Measurements from ENCODE around the gene COA4. TPM values are rescaled to one million over a fixed set of nuclear protein-coding genes. Genes with fewer than 3 reads are reported as not detected.

Gene COA4
- total RNA-seq, 2 experiments from 2014 or later = 87.8 to 94.2 TPM

GRCh38 chr11:73859671-73860070 is 17.0 kb downstream of the COA4 start:
- Mint-ChIP-seq H3K4me3 (no peak overlapping the region), H3K27ac (no peak overlapping the region), H3K4me1 (ENCODE audit: low read depth) (no peaks in the 10 kb centered on the region), H3K9me3 (no peaks in the 10 kb centered on the region), H3K36me3 (ENCODE audit: low read depth) (peaks cover 22% of the 10 kb centered on the region), H3K27me3 (ENCODE audit: low read depth) (no peaks in the 10 kb centered on the region)
- intact Hi-C loops (cut with micrococcal nuclease) = no loop called here
- no peak for DNase-seq
- CTCF ChIA-PET = no interaction called here

GRCh38 chr11:73856031-73856567 is 20.5 kb downstream of the COA4 start:
- Mint-ChIP-seq H3K36me3 (ENCODE audit: low read depth) (peaks cover 22% of the 10 kb centered on the region), H3K9me3 (no peaks in the 10 kb centered on the region), H3K4me1 (ENCODE audit: low read depth) (no peaks in the 10 kb centered on the region), H3K27ac (no peak overlapping the region), H3K27me3 (ENCODE audit: low read depth) (no peaks in the 10 kb centered on the region), H3K4me3 (no peak overlapping the region)
- intact Hi-C loops (cut with micrococcal nuclease) = no loop called here
- CTCF ChIA-PET = interaction anchor here (0.7 kb wide), 1 partner anchor 1152 kb away, joined by 3 read pairs; no protein-coding TSS in a partner anchor
- DNase-seq = no peak

GRCh38 chr11:73854680-73855079 is 22.0 kb downstream of the COA4 start:
- CTCF ChIA-PET = no interaction called here
- Mint-ChIP-seq H3K27ac (no peak overlapping the region), H3K9me3 (no peaks in the 10 kb centered on the region), H3K4me1 (ENCODE audit: low read depth) (no peaks in the 10 kb centered on the region), H3K4me3 (no peak overlapping the region), H3K36me3 (ENCODE audit: low read depth) (peaks cover 17% of the 10 kb centered on the region), H3K27me3 (ENCODE audit: low read depth) (no peaks in the 10 kb centered on the region)
- DNase-seq = no peak
- intact Hi-C loops (cut with micrococcal nuclease) = no loop called here

GRCh38 chr11:73852049-73852448 is 24.6 kb downstream of the COA4 start:
- no peaks in the 10 kb centered on the region for H3K9me3 Mint-ChIP-seq
- DNase-seq = no peak
- no peak overlapping the region for H3K4me3 Mint-ChIP-seq
- CTCF ChIA-PET = no interaction called here
- intact Hi-C loops (cut with micrococcal nuclease) = no loop called here
- no peaks in the 10 kb centered on the region for H3K4me1 Mint-ChIP-seq (ENCODE audit: low read depth)
- no peaks in the 10 kb centered on the region for H3K27me3 Mint-ChIP-seq (ENCODE audit: low read depth)
- no peak overlapping the region for H3K27ac Mint-ChIP-seq
- H3K36me3 Mint-ChIP-seq (ENCODE audit: low read depth) = peaks cover 14% of the 10 kb centered on the region

GRCh38 chr11:73851046-73851764 is 25.4 kb downstream of the COA4 start:
- DNase-seq = no peak
- Mint-ChIP-seq H3K27ac (no peak overlapping the region), H3K9me3 (no peaks in the 10 kb centered on the region), H3K36me3 (ENCODE audit: low read depth) (peaks cover 12% of the 10 kb centered on the region), H3K4me1 (ENCODE audit: low read depth) (no peaks in the 10 kb centered on the region), H3K27me3 (ENCODE audit: low read depth) (no peaks in the 10 kb centered on the region), H3K4me3 (no peak overlapping the region)
- intact Hi-C loops (cut with micrococcal nuclease) = no loop called here
- CTCF ChIA-PET = interaction anchor here (0.6 kb wide), 1 partner anchor 23 kb away, joined by 3 read pairs; no protein-coding TSS in a partner anchor

GRCh38 chr11:73839123-73839457 is 37.6 kb downstream of the COA4 start:
- intact Hi-C loops (cut with micrococcal nuclease) = no loop called here
- Mint-ChIP-seq H3K36me3 (ENCODE audit: low read depth) (peaks cover 11% of the 10 kb centered on the region), H3K27me3 (ENCODE audit: low read depth) (no peaks in the 10 kb centered on the region), H3K27ac (no peak overlapping the region), H3K9me3 (no peaks in the 10 kb centered on the region), H3K4me3 (no peak overlapping the region), H3K4me1 (ENCODE audit: low read depth) (no peaks in the 10 kb centered on the region)
- CTCF ChIA-PET = no interaction called here
- no peak for DNase-seq

GRCh38 chr11:73838443-73839122 is 38.1 kb downstream of the COA4 start:
- no peak overlapping the region for H3K4me3 Mint-ChIP-seq
- peaks cover 11% of the 10 kb centered on the region for H3K36me3 Mint-ChIP-seq (ENCODE audit: low read depth)
- intact Hi-C loops (cut with micrococcal nuclease) = no loop called here
- H3K27me3 Mint-ChIP-seq (ENCODE audit: low read depth) = no peaks in the 10 kb centered on the region
- no peaks in the 10 kb centered on the region for H3K4me1 Mint-ChIP-seq (ENCODE audit: low read depth)
- H3K27ac Mint-ChIP-seq = no peak overlapping the region
- CTCF ChIA-PET = no interaction called here
- H3K9me3 Mint-ChIP-seq = no peaks in the 10 kb centered on the region
- no peak for DNase-seq

- peaks cover 9% of the 10 kb centered on the region for H3K36me3 Mint-ChIP-seq (ENCODE audit: low read depth)
- DNase-seq = no peak
- no peak overlapping the region for H3K27ac Mint-ChIP-seq
- no peaks in the 10 kb centered on the region for H3K27me3 Mint-ChIP-seq (ENCODE audit: low read depth)
- intact Hi-C loops (cut with micrococcal nuclease) = no loop called here
- H3K9me3 Mint-ChIP-seq = no peaks in the 10 kb centered on the region
- no peak overlapping the region for H3K4me3 Mint-ChIP-seq
- no peaks in the 10 kb centered on the region for H3K4me1 Mint-ChIP-seq (ENCODE audit: low read depth)
- CTCF ChIA-PET = no interaction called here
These were observed 43.6 kb downstream of the COA4 start for GRCh38 chr11:73833067-73833466.

- H3K4me1 Mint-ChIP-seq (ENCODE audit: low read depth) = no peaks in the 10 kb centered on the region
- CTCF ChIA-PET = no interaction called here
- H3K27me3 Mint-ChIP-seq (ENCODE audit: low read depth) = no peaks in the 10 kb centered on the region
- no peak for DNase-seq
- no peaks in the 10 kb centered on the region for H3K9me3 Mint-ChIP-seq
- intact Hi-C loops (cut with micrococcal nuclease) = no loop called here
- H3K4me3 Mint-ChIP-seq = no peak overlapping the region
- H3K27ac Mint-ChIP-seq = no peak overlapping the region
- peaks cover 10% of the 10 kb centered on the region for H3K36me3 Mint-ChIP-seq (ENCODE audit: low read depth)
These were observed 46.4 kb downstream of the COA4 start for GRCh38 chr11:73830261-73830660.

Other genes starting within 250 kb of the COA4 start
- gene PLEKHB1, start 230.3 kb downstream of the COA4 start, total RNA-seq = 10 to 100 TPM; 11.4 to 12.8 TPM
- 10 to 100 TPM; 36.7 to 41.2 TPM for gene RAB6A, start 115.8 kb downstream of the COA4 start, total RNA-seq
- gene MRPL48, start 89.0 kb downstream of the COA4 start, total RNA-seq = 10 to 100 TPM; 49.2 to 53.5 TPM
- 10 to 100 TPM; 29.7 to 30.4 TPM for gene PAAF1, start 153 bp upstream of the COA4 start, total RNA-seq
- gene DNAJB13, start 74.2 kb upstream of the COA4 start, total RNA-seq = under 1 TPM in 1 of 2 experiments, not detected in 1; 0.26 TPM
- 100 to 1,000 TPM; 149 to 157 TPM for gene UCP2, start 106.0 kb upstream of the COA4 start, total RNA-seq
- gene UCP3, start 132.2 kb upstream of the COA4 start, total RNA-seq = under 1 TPM; 0.32 to 0.83 TPM